A549 (cell line): ENCODE data around the gene CCDC60. TPM values are rescaled to one million over a fixed set of nuclear protein-coding genes. Genes with fewer than 3 reads are reported as not detected.

ENCODE experiments used
- ATAC-seq, 2 experiments: fragments of 200-7000 bp in 1 of 2; fragments of >200 bp in 1 of 2; cut with Nextera tagmentation in 1 of 2; cut with Tn5 transposase in 1 of 2; 3 replicates each; pipeline versions ENCODE4 v1.8.0 to v1.9.1; 2018 to 2020; ENCODE audit warnings: mild to moderate bottlenecking in 1 of 2, moderate library complexity in 1 of 2
- CTCF ChIA-PET: fragments of 300-600 bp; sonication (Branson Sonifier 250); formaldehyde crosslinking; extraction: SDS; loops from one replicate; lab custom pipeline; 2021; ENCODE audit warnings: antibody characterized with exemption, inconsistent platforms; lab: Yijun Ruan, JAX
- POLR2A ChIA-PET: fragments of 350-600 bp; formaldehyde crosslinking; extraction: SDS; loops from one replicate; lab custom pipeline; 2021; ENCODE audit warnings: antibody characterized with exemption, inconsistent platforms; lab: Yijun Ruan, JAX
- DNase-seq, 2 experiments: peaks; one replicate each; pipeline versions ENCODE4 v3.0.0 to v3.0.0-alpha.2; 2011 to 2016; ENCODE audit warnings: low read depth in 1 of 2, low spot score in 1 of 2
- FAIRE-seq: peaks from 2 replicates; lab custom pipeline; 2011; peaks lifted over from hg19 to GRCh38; lab: Jason Lieb, UNC
- H3K27ac ChIP-seq, 2 experiments: fragments of >200 bp; sonication (Bioruptor Twin); formaldehyde crosslinking; 3 replicates each; pipeline ENCODE4 v1.5.1; 2016 to 2017
- H3K4me1 ChIP-seq: fragments of >200 bp; sonication (Bioruptor Twin); formaldehyde crosslinking; 3 replicates; pipeline ENCODE4 v1.6.1; 2016
- H3K4me2 ChIP-seq: fragments of >200 bp; sonication (Bioruptor Twin); formaldehyde crosslinking; 3 replicates; pipeline ENCODE4 v1.6.1; 2016
- H3K4me3 ChIP-seq: fragments of >200 bp; sonication (Bioruptor Twin); formaldehyde crosslinking; 3 replicates; pipeline ENCODE4 v1.5.1; 2016
- H3K9me3 ChIP-seq: fragments of >200 bp; sonication (Bioruptor Twin); formaldehyde crosslinking; 3 replicates; pipeline ENCODE4 v1.6.1; 2016
- CBX2 ChIP-seq: fragments of 200-600 bp; sonication (generic); IDR thresholded peaks from 2 replicates; pipeline ENCODE4 v1.6.1; 2016; ENCODE audit warnings: low read depth, mild to moderate bottlenecking, borderline replicate concordance
- CBX8 ChIP-seq: fragments of 200-600 bp; sonication (generic); IDR thresholded peaks from 2 replicates; pipeline ENCODE4 v1.6.1; 2016
- CEBPB ChIP-seq, 2 experiments: fragments of >200 bp in 1 of 2; sonication (Bioruptor Twin) in 1 of 2; formaldehyde crosslinking in 1 of 2; IDR thresholded peaks; 2 replicates each; pipeline ENCODE4 v1.6.1; 2012 to 2016
- CHD2 ChIP-seq: fragments of 150-350 bp; IDR thresholded peaks from 2 replicates; pipeline ENCODE4 v1.6.1; 2014; ENCODE audit warnings: low read length; ENCODE audit not compliant: partially characterized antibody
- CHD4 ChIP-seq: fragments of 200-600 bp; sonication (generic); IDR thresholded peaks from 2 replicates; pipeline ENCODE4 v1.6.1; 2016; ENCODE audit warnings: antibody characterized with exemption, mild to moderate bottlenecking, borderline replicate concordance
- EHF ChIP-seq: fragments of 250-450 bp; sonication (Bioruptor Pico); IDR thresholded peaks from 2 replicates; pipeline ENCODE4 v1.5.0; 2020; ENCODE audit warnings: mild to moderate bottlenecking
- EHMT2 ChIP-seq: fragments of 200-600 bp; sonication (generic); IDR thresholded peaks from 2 replicates; pipeline ENCODE4 v1.6.1; 2016; ENCODE audit warnings: antibody characterized with exemption, low read depth, mild to moderate bottlenecking, moderate library complexity
- EP300 ChIP-seq, 2 experiments: fragments of >200 bp; sonication (Bioruptor Twin); formaldehyde crosslinking; IDR thresholded peaks; 2 replicates in 1 of 2; 3 replicates in 1 of 2; pipeline ENCODE4 v1.6.1; 2016 to 2017
- HES2 ChIP-seq: fragments of >200 bp; sonication (Bioruptor Twin); formaldehyde crosslinking; IDR thresholded peaks from 2 replicates; pipeline ENCODE4 v1.6.1; 2016
- HOXA7 ChIP-seq: fragments of 250-450 bp; sonication (Bioruptor Pico); IDR thresholded peaks from 2 replicates; pipeline ENCODE4 v1.5.0; 2020; ENCODE audit warnings: mild to moderate bottlenecking, moderate library complexity
- HOXB5 ChIP-seq: fragments of 250-450 bp; sonication (Bioruptor Pico); IDR thresholded peaks from 2 replicates; pipeline ENCODE4 v1.5.0; 2020; ENCODE audit warnings: mild to moderate bottlenecking, moderate library complexity
- JUN ChIP-seq, 2 experiments: fragments of >200 bp; sonication (Bioruptor Twin); formaldehyde crosslinking; IDR thresholded peaks; 2 replicates in 1 of 2; 3 replicates in 1 of 2; pipeline ENCODE4 v1.6.1; 2016 to 2017
- MAFK ChIP-seq: fragments of 450-650 bp; IDR thresholded peaks from 2 replicates; pipeline ENCODE4 v1.6.1; 2014; ENCODE audit not compliant: partially characterized antibody
- MAZ ChIP-seq: fragments of 150-350 bp; IDR thresholded peaks from 2 replicates; pipeline ENCODE4 v1.6.1; 2014; ENCODE audit warnings: antibody characterized with exemption, low read depth, low read length, borderline replicate concordance
- MYC ChIP-seq: IDR thresholded peaks from 2 replicates; pipeline ENCODE4 v1.6.1; 2012; ENCODE audit warnings: mild to moderate bottlenecking, inconsistent platforms, low read length, improper control_type of control experiment, borderline replicate concordance
- NPAS2 ChIP-seq: fragments of 250-450 bp; sonication (Bioruptor Pico); IDR thresholded peaks from 2 replicates; pipeline ENCODE4 v1.8.0; 2022; ENCODE audit warnings: mild to moderate bottlenecking, moderate library complexity, borderline replicate concordance
- PHF8 ChIP-seq: fragments of 200-600 bp; sonication (generic); IDR thresholded peaks from 2 replicates; pipeline ENCODE4 v1.6.1; 2016; ENCODE audit warnings: low read depth, mild to moderate bottlenecking, antibody characterized with exemption, moderate library complexity, borderline replicate concordance
- RFX5 ChIP-seq: fragments of 450-650 bp; IDR thresholded peaks from 2 replicates; pipeline ENCODE4 v1.7.1; 2014; ENCODE audit warnings: antibody characterized with exemption, mild to moderate bottlenecking, moderate library complexity
- RNF2 ChIP-seq: fragments of 200-600 bp; sonication (generic); IDR thresholded peaks from 2 replicates; pipeline ENCODE4 v1.6.1; 2016; ENCODE audit warnings: low read depth, mild to moderate bottlenecking, antibody characterized with exemption, moderate library complexity, borderline replicate concordance
- USF2 ChIP-seq: fragments of 450-650 bp; IDR thresholded peaks from 2 replicates; pipeline ENCODE4 v1.6.1; 2014; ENCODE audit warnings: antibody characterized with exemption
- ZC3H11A ChIP-seq: fragments of 450-650 bp; IDR thresholded peaks from 2 replicates; pipeline ENCODE4 v1.6.1; 2014; ENCODE audit warnings: antibody characterized with exemption, mild to moderate bottlenecking
- ZFP36 ChIP-seq: fragments of 450-650 bp; IDR thresholded peaks from 2 replicates; pipeline ENCODE4 v1.6.1; 2014; ENCODE audit warnings: borderline replicate concordance; ENCODE audit not compliant: partially characterized antibody
- ZSCAN20 ChIP-seq: fragments of 250-450 bp; sonication (Bioruptor Pico); IDR thresholded peaks from 2 replicates; pipeline ENCODE4 v1.8.0; 2022; ENCODE audit warnings: mild to moderate bottlenecking, moderate library complexity
- WGBS: methylation state at CpG from one replicate; pipeline ENCODE4 v1.1.6; 2017; ENCODE audit errors: missing lambda C conversion rate; 5-methylcytosine and 5-hydroxymethylcytosine counted together
- polyA plus RNA-seq, 4 experiments: library from polyadenylated mRNA; depleted of rRNA in 3 of 4; stranded (reverse); fragments of >200 nt; fragmentation: RNase III in 1 of 4; extraction: RNeasy Plus Mini Kit Qiagen cat#74134 plus additional on column Dnase treatment in 1 of 4; gene quantifications; 2 replicates in 3 of 4; 3 replicates in 1 of 4; pipeline ENCODE4 v1.2.3, GENCODE V29; 2011 to 2017
- TF ChIP-seq, protein P1 (sequence below): fragments of 200-600 bp; sonication (generic); IDR thresholded peaks from 2 replicates; pipeline ENCODE4 v1.6.1; 2016; ENCODE audit warnings: antibody characterized with exemption, mild to moderate bottlenecking, moderate library complexity
- TF ChIP-seq, protein P2 (sequence below): IDR thresholded peaks from 2 replicates; pipeline ENCODE4 v1.6.1; 2012
- TF ChIP-seq, protein P3 (sequence below): fragments of 250-450 bp; sonication (Bioruptor Pico); IDR thresholded peaks from 2 replicates; pipeline ENCODE4 v1.5.0; 2021; ENCODE audit warnings: mild to moderate bottlenecking, moderate library complexity, borderline replicate concordance
- TF ChIP-seq, protein P4 (sequence below): fragments of 250-450 bp; sonication (Bioruptor Pico); IDR thresholded peaks from 2 replicates; pipeline ENCODE4 v1.5.0; 2020; ENCODE audit warnings: low read depth, mild to moderate bottlenecking, moderate library complexity

CCDC60 gene
- polyA plus RNA-seq, 2 of the 4 experiments (the other 2 are of a cell fraction): 0.09 TPM; not detected in 1

- no peak overlapping the region for H3K27ac ChIP-seq
- no peak overlapping the region for H3K4me3 ChIP-seq
- no peaks in the 10 kb centered on the region for H3K4me1 ChIP-seq
- no peak for FAIRE-seq
- CTCF ChIA-PET: no interaction called here
- H3K4me2 ChIP-seq: no peak overlapping the region
- TF ChIP-seq MAZ (no peak), ZFP36 (no peak), JUN (IDR thresholded peaks at IDR 0.05) (no peak)
- TF ChIP-seq, protein P1, sequence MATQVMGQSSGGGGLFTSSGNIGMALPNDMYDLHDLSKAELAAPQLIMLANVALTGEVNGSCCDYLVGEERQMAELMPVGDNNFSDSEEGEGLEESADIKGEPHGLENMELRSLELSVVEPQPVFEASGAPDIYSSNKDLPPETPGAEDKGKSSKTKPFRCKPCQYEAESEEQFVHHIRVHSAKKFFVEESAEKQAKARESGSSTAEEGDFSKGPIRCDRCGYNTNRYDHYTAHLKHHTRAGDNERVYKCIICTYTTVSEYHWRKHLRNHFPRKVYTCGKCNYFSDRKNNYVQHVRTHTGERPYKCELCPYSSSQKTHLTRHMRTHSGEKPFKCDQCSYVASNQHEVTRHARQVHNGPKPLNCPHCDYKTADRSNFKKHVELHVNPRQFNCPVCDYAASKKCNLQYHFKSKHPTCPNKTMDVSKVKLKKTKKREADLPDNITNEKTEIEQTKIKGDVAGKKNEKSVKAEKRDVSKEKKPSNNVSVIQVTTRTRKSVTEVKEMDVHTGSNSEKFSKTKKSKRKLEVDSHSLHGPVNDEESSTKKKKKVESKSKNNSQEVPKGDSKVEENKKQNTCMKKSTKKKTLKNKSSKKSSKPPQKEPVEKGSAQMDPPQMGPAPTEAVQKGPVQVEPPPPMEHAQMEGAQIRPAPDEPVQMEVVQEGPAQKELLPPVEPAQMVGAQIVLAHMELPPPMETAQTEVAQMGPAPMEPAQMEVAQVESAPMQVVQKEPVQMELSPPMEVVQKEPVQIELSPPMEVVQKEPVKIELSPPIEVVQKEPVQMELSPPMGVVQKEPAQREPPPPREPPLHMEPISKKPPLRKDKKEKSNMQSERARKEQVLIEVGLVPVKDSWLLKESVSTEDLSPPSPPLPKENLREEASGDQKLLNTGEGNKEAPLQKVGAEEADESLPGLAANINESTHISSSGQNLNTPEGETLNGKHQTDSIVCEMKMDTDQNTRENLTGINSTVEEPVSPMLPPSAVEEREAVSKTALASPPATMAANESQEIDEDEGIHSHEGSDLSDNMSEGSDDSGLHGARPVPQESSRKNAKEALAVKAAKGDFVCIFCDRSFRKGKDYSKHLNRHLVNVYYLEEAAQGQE: no peak
- TF ChIP-seq, all 56 proteins: peak for 0
- 11% methylated on average over 6 of the region's 6 CpGs for WGBS
- no peaks in the 10 kb centered on the region for H3K9me3 ChIP-seq
- DNase-seq (no peak), ATAC-seq (no peak)
- POLR2A ChIA-PET: no interaction called here
Measured at GRCh38 chr12:119306593-119306992, 27.9 kb upstream of the CCDC60 start.

GRCh38 chr12:119307747-119308146 lies 26.8 kb upstream of the CCDC60 start:
- H3K9me3 ChIP-seq: no peaks in the 10 kb centered on the region
- no peaks in the 10 kb centered on the region for H3K4me1 ChIP-seq
- no peak overlapping the region for H3K27ac ChIP-seq
- POLR2A ChIA-PET: no interaction called here
- H3K4me3 ChIP-seq: no peak overlapping the region
- ATAC-seq (no peak), DNase-seq (no peak), FAIRE-seq (no peak)
- WGBS: 8% methylated on average over 2 of the region's 2 CpGs
- H3K4me2 ChIP-seq: no peak overlapping the region
- no peak for TF ChIP-seq CBX2
- no peak for TF ChIP-seq ZSCAN20
- no peak for TF ChIP-seq USF2
- TF ChIP-seq CHD2: no peak
- no peak for TF ChIP-seq EHMT2
- no peak for TF ChIP-seq EHF (CRISPR knock-in tag)
- TF ChIP-seq CBX8: no peak
- no peak for TF ChIP-seq MYC
- TF ChIP-seq PHF8: no peak
- TF ChIP-seq CHD4: no peak
- no peak for TF ChIP-seq HOXB5 (CRISPR knock-in tag)
- no peak for TF ChIP-seq EP300 (IDR thresholded peaks at IDR 0.05)
- no peak for TF ChIP-seq ZC3H11A
- TF ChIP-seq, protein P2, sequence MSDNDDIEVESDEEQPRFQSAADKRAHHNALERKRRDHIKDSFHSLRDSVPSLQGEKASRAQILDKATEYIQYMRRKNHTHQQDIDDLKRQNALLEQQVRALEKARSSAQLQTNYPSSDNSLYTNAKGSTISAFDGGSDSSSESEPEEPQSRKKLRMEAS: no peak
- CTCF ChIA-PET: no interaction called here

DNA sequence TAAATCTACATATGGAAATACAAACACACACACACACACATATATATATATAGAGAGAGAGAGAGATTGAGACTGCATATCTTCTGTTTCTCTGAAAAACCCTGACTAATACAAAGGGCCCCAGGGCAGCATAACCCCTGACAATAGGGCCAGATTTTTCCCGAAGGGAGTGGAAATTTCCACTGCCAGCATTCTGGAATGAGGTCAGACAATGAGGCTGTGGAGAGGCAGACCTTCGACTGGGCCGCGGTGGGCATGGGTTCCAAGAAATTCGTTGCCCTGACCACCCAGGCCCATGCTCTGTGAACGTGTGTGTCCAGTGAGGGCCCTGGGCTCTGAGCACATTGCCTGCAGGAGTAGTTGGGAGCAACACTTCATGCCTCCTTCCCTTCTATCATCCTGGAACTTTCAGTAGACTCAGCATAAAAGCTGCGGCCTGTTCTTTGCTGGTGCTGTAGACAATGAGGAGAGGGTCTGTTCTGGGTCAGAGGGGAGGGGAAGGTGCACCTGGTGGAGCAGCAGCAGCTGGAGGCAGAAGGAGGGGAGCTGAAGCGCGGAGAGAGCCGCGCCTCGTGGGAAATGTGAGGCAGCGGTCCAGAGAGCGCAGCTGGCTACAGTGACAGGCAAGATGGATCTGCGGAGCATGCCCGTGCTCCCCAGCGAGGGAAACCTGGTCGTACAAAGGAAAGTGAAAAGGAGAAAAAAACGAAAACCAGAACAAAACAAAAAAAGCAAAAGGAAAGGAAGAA lies 25.6 kb upstream of the CCDC60 start:
- FAIRE-seq (no peak), DNase-seq (no peak), ATAC-seq (no peak)
- Histone ChIP-seq H3K4me2 (no peak overlapping the region), H3K4me3 (no peak overlapping the region), H3K9me3 (no peaks in the 10 kb centered on the region), H3K27ac (no peak overlapping the region), H3K4me1 (no peaks in the 10 kb centered on the region)
- ChIA-PET CTCF (interaction anchor here (0.5 to 0.6 kb wide), 2 partner anchors 200 to 683 kb away, joined by 3 to 4 read pairs; no protein-coding TSS in a partner anchor), POLR2A (no interaction called here)
- 59% methylated on average over 18 of the region's 19 CpGs for WGBS
- TF ChIP-seq RFX5 (no peak), HES2 (no peak), RNF2 (no peak), EHMT2 (no peak), HOXA7 (CRISPR knock-in tag) (no peak), ZSCAN20 (no peak), NPAS2 (no peak), MAFK (no peak), CEBPB (IDR thresholded peaks at IDR 0.05) (no peak)
- TF ChIP-seq, protein P3, sequence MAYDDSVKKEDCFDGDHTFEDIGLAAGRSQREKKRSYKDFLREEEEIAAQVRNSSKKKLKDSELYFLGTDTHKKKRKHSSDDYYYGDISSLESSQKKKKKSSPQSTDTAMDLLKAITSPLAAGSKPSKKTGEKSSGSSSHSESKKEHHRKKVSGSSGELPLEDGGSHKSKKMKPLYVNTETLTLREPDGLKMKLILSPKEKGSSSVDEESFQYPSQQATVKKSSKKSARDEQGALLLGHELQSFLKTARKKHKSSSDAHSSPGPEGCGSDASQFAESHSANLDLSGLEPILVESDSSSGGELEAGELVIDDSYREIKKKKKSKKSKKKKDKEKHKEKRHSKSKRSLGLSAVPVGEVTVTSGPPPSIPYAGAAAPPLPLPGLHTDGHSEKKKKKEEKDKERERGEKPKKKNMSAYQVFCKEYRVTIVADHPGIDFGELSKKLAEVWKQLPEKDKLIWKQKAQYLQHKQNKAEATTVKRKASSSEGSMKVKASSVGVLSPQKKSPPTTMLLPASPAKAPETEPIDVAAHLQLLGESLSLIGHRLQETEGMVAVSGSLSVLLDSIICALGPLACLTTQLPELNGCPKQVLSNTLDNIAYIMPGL (CRISPR knock-in tag): no peak
- TF ChIP-seq, protein P4, sequence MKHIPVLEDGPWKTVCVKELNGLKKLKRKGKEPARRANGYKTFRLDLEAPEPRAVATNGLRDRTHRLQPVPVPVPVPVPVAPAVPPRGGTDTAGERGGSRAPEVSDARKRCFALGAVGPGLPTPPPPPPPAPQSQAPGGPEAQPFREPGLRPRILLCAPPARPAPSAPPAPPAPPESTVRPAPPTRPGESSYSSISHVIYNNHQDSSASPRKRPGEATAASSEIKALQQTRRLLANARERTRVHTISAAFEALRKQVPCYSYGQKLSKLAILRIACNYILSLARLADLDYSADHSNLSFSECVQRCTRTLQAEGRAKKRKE (CRISPR knock-in tag): no peak
